Measurements from ENCODE around the gene CDC42BPB. TPM values are rescaled to one million over a fixed set of nuclear protein-coding genes. Genes with fewer than 3 reads are reported as not detected.

Gene CDC42BPB
- total RNA-seq, 1 donor from 2014 or later, result 187 TPM

- Mint-ChIP-seq H3K4me1 (ENCODE audit: unreplicated experiment) (no peaks in the 10 kb centered on the region), H3K27ac (ENCODE audit: unreplicated experiment) (no peak overlapping the region), H3K9me3 (ENCODE audit: unreplicated experiment) (no peaks in the 10 kb centered on the region)
Observed at GRCh38 chr14:102901633-102902032, 155.7 kb downstream of the CDC42BPB start.

GRCh38 chr14:102900631-102901571 lies 156.4 kb downstream of the CDC42BPB start:
- no peak overlapping the region for H3K27ac Mint-ChIP-seq (ENCODE audit: unreplicated experiment)
- no peak for TF ChIP-seq CTCF (IDR thresholded peaks at IDR 0.05; ENCODE audit: unreplicated experiment)
- no peaks in the 10 kb centered on the region for H3K4me1 Mint-ChIP-seq (ENCODE audit: unreplicated experiment)
- H3K9me3 Mint-ChIP-seq (ENCODE audit: unreplicated experiment), result no peaks in the 10 kb centered on the region
- DNase-seq (ENCODE audit: low spot score), result no peak
- no peak overlapping the region for H3K4me3 Mint-ChIP-seq (ENCODE audit: unreplicated experiment)
- peaks cover 12% of the 10 kb centered on the region for H3K36me3 Mint-ChIP-seq (ENCODE audit: low read depth, unreplicated experiment)
- H3K27me3 Mint-ChIP-seq (ENCODE audit: unreplicated experiment), result peaks cover 7% of the 10 kb centered on the region

More at GRCh38 chr14:102901633-102902032, 155.7 kb downstream of the CDC42BPB start:
- Mint-ChIP-seq H3K36me3 (ENCODE audit: low read depth, unreplicated experiment) (peaks cover 17% of the 10 kb centered on the region), H3K4me3 (ENCODE audit: unreplicated experiment) (no peak overlapping the region), H3K27me3 (ENCODE audit: unreplicated experiment) (peaks cover 7% of the 10 kb centered on the region)
- TF ChIP-seq CTCF (IDR thresholded peaks at IDR 0.05; ENCODE audit: unreplicated experiment), result no peak
- DNase-seq (ENCODE audit: low spot score), result no peak

GRCh38 chr14:102899516-102899900 lies 157.8 kb downstream of the CDC42BPB start:
- no peaks in the 10 kb centered on the region for H3K9me3 Mint-ChIP-seq (ENCODE audit: unreplicated experiment)
- no peak overlapping the region for H3K27ac Mint-ChIP-seq (ENCODE audit: unreplicated experiment)
- TF ChIP-seq CTCF (IDR thresholded peaks at IDR 0.05; ENCODE audit: unreplicated experiment), result no peak
- no peak for DNase-seq (ENCODE audit: low spot score)
- peak overlapping the region; percentile 2 for H3K4me3 Mint-ChIP-seq (ENCODE audit: unreplicated experiment)
- H3K4me1 Mint-ChIP-seq (ENCODE audit: unreplicated experiment), result no peaks in the 10 kb centered on the region
- peaks cover 7% of the 10 kb centered on the region for H3K27me3 Mint-ChIP-seq (ENCODE audit: unreplicated experiment)
- peaks cover 4% of the 10 kb centered on the region for H3K36me3 Mint-ChIP-seq (ENCODE audit: low read depth, unreplicated experiment)

- no peak for DNase-seq (ENCODE audit: low spot score)
Observed at GRCh38 chr14:102898776-102899515, 158.4 kb downstream of the CDC42BPB start.

More at GRCh38 chr14:102898776-102899515, 158.4 kb downstream of the CDC42BPB start:
- Mint-ChIP-seq H3K9me3 (ENCODE audit: unreplicated experiment) (no peaks in the 10 kb centered on the region), H3K4me3 (ENCODE audit: unreplicated experiment) (peak overlapping the region; percentile 26), H3K36me3 (ENCODE audit: low read depth, unreplicated experiment) (peaks cover 4% of the 10 kb centered on the region), H3K27me3 (ENCODE audit: unreplicated experiment) (peaks cover 7% of the 10 kb centered on the region), H3K4me1 (ENCODE audit: unreplicated experiment) (no peaks in the 10 kb centered on the region), H3K27ac (ENCODE audit: unreplicated experiment) (no peak overlapping the region)
- TF ChIP-seq CTCF (IDR thresholded peaks at IDR 0.05; ENCODE audit: unreplicated experiment), result no peak
